HG03064 (cell line): Measurements from ENCODE around the gene EPAS1.

Experiments
- ATAC-seq: cut with Tn5 transposase; IDR thresholded peaks from one replicate; pipeline ENCODE4 v1.9.1; 2021; ENCODE audit warnings: low read depth; ENCODE audit not compliant: unreplicated experiment

The EPAS1 gene

DNA sequence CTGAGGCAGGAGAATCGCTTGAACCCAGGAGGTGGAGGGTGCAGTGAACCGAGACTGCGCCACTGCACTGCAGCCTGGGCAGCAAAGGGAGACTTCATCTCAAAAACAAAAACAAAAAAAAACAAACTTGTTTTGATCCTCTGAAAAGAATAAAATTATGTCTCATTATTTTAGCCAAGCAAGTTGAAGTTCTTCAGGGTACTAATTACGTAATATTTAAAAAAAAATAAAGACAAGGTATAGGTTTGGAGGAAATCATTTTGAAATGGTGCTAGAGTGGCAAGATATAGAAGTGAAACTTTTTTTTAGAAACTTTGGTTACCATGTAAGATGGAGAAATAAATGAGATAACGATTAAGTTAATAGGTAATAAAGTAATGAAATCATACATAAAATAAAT lies 127.7 kb downstream of the EPAS1 start:
- ATAC-seq, result no peak

DNA sequence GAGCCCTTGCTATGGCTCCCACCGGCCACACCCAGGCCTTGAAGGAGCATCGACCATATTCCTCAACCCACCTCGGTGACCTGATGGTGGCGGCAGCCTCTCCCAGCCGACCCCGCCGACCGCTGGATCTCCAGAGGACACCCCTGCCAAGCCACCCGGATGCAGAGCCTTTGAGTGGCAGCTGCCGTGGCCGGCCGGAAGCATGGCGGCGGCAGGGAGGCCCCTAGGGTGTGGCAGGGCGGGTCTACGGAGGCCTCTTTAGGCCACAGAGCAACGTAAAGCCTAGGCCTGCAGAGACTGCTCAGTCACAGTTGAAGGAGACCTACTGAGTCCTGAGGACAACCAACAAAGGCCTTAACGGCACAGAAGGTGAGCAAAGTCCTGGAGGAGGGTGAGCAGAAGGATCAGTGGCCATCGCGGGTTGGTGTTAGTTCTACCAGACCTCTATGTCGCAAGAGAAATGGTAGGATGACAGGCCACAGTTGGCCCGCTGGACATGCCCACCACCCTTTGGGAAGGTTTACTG lies 131.8 kb downstream of the EPAS1 start:
- ATAC-seq, result no peak

- no peak for ATAC-seq
Measured at GRCh38 chr2:46430413-46430812, 133.2 kb downstream of the EPAS1 start.

DNA sequence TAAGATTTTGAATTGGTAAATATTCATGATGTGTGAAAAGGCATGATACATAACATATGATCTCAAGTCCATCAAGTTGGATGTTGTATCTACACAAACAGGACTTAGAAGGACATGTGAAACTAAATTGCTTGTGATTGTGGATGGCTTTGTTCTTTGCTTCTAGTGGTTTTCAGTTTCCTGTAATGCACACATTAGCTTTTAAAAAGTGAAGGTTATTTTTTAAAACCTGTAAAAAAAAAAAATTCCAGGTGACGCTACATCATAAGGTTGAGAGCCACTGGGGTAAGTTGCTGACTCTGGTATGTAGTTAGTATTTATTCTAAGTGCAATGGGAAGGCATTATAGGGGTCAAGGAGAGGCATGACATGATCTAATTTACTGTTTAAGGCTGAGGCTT lies 133.8 kb downstream of the EPAS1 start:
- ATAC-seq, result no peak

GRCh38 chr2:46431481-46432235 lies 134.5 kb downstream of the EPAS1 start:
- ATAC-seq, result no peak

DNA sequence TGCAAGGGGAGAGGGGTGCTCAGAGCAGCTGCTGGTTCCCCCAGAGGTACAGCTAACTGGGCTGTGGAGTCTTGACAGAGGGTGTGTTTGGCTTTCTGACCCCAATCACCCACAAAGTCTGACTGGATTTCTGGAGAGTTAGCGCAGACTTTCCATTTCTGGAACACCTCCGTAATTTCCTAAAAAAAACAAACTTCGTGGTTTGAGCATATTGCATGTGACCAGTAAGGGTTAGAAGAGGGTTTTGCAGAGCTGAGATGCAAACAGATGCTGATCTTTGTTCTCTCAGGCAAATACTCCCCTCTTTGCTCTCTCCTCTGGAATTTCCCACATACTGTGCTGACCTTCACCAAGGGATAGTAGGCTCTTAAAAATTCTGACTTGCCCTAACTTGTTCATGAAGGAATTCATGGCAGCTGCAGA lies 137.7 kb downstream of the EPAS1 start:
- ATAC-seq, result no peak

DNA sequence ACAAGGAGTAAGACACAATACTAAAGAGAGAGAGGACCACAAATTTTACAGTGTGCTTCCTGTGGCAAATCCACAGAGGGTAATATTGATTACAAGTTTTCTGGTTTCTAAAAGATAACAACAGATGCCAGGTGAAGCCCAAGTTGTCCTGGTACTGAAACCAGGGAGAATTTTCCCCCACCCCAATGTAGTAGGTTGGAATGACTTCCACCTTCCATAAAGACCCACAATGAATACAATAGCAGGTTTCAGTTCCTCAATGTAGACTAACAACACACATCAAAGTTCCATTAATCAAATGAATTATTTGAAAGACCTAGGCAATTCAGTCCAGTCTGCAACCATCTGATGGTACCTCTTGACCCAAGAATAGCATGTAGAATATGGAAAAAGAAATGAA lies 138.1 kb downstream of the EPAS1 start:
- no peak for ATAC-seq

GRCh38 chr2:46435796-46436360 lies 138.7 kb downstream of the EPAS1 start:
- ATAC-seq, result no peak
